Uterus (tissue), 2 donors: ENCODE measurements around the gene SLC44A5.

Source experiments
- CTCF ChIP-seq, 4 experiments: fragments of 200-600 bp in 2 of 4; fragments of 450-650 bp in 2 of 4; sonication (generic) in 2 of 4; IDR thresholded peaks; one replicate each; pipeline ENCODE4 v1.5.1; 2016 to 2019; ENCODE audit warnings: antibody characterized with exemption in 4 of 4, mild to moderate bottlenecking in 2 of 4, moderate library complexity in 1 of 4
- POLR2A ChIP-seq, 2 donors: fragments of 450-650 bp; IDR thresholded peaks; one replicate each; pipeline ENCODE4 v1.6.1; 2016; ENCODE audit warnings: antibody characterized with exemption in 2 of 2, mild to moderate bottlenecking in 1 of 2, moderate library complexity in 1 of 2

GRCh38 chr1:75438355-75438754, 172.6 kb downstream of the SLC44A5 start:
- TF ChIP-seq CTCF (IDR thresholded peaks at IDR 0.05) (no peak), POLR2A (IDR thresholded peaks at IDR 0.05) (no peak)
